ENCODE data around the gene BOC.

Gene BOC

GRCh38 chr3:113211330-113212149, at the start of gene BOC:
Gene BOC (plus strand): TSS chr3:113211557. CDS start chr3:113249803, 38,246 bp downstream.
- no peak for DNase-seq

DNA sequence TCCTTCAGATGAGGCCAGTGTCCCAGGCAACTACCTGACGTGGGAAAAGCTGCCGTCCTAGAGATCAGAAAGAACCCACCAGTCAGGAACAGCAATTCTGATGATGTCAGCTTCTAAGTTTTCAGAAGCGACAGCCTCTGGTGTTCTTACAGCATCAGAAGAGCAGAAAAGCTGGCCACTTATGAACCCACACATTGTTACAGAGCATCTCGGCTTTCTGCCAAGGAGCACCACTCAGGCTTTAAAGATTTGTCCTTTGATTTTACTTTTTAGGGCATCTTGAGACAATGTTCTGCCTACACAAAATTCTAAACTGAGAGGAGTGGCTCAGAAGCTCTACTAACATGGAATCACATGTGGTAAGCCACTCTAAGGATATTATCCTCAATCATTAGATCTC, 49.7 kb upstream of the BOC start:
- DNase-seq = no peak

GRCh38 chr3:113163152-113163551, 48.2 kb upstream of the BOC start:
- no peak for DNase-seq

- no peak for DNase-seq
Observed at GRCh38 chr3:113165841-113166240, 45.5 kb upstream of the BOC start.

- DNase-seq = no peak
Observed at GRCh38 chr3:113166357-113166718, 45.0 kb upstream of the BOC start.

GRCh38 chr3:113166719-113167492, 44.5 kb upstream of the BOC start:
- DNase-seq = no peak

GRCh38 chr3:113167825-113168801, 43.2 kb upstream of the BOC start:
- DNase-seq = no peak

DNA sequence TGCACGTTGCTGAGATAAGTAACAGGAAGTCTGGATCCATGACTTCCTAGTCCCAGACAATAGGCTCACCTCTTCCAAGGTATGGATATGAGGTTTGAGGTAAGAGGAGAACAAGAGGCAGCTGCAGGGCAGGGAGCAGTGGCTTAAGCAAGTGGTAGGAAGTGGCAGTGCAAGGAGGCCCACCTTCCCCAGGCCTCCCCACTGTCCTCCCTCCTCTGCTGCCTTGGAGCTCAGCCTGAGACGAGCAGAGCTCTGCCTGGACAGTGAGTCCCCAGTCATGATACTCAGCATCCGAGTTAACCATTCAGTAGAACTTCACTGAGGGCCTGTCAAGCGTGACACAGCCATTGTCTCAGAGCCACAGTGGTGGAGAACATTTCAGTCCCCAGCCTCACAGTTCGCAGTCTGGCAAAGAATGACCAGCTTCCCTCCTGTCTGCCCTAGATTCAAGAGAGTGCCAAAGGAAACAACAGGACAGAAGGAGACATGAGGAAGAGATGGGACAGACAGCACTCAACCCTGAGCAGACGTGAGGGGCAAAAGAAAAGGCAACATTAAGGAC, 41.4 kb upstream of the BOC start:
- no peak for DNase-seq

- no peak for DNase-seq
Observed at GRCh38 chr3:113170771-113171170, 40.6 kb upstream of the BOC start.

DNA sequence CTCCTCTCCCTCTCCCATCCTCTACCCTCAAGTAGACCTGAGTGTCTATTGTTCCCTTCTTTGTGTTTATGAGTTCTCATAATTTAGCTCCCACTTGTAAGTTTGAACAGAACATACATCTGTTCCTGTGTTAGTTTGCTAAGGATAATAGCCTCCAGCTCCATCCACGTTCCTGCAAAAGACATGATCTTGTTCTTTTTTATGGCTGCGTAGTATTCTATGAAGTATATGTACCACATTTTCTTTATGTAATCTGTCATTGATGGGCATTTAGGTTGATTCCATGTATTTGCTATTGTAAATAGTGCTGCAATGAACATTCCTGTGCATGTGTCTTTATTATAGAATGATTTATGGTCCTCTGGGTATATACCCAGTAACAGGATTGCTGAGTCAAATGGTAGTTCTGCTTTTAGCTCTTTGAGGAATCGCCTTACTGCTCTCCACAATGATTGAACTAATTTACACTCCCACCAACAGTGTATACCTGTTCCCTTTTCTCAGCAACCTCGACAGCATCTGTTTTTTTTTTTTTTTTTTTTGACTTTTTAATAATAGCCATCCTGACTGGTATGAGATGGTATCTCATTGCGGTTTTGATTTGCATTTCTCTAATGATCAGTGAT, 39.6 kb upstream of the BOC start:
- peak; percentile 61 for DNase-seq

- no peak for DNase-seq
Observed at GRCh38 chr3:113173102-113173501, 38.3 kb upstream of the BOC start.

DNA sequence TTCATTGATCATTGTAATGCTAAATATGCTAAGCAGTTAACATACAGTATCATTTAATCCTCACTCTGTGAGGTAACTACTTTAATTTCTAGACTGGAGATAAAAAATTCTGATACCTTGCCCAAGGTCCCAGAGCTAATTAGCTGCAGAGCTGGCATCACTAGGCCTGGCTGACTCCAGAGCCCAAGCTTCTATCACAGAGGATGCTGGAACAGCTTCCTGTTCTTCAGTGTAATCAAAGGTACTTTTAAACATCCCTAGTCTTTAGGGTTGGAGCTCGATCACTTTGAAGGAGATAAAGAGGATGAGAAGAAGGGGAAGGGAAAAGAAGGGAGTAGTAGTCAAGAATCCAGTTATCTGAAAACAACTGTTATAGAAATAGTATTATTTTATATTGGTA, 37.1 kb upstream of the BOC start:
- DNase-seq = no peak

DNA sequence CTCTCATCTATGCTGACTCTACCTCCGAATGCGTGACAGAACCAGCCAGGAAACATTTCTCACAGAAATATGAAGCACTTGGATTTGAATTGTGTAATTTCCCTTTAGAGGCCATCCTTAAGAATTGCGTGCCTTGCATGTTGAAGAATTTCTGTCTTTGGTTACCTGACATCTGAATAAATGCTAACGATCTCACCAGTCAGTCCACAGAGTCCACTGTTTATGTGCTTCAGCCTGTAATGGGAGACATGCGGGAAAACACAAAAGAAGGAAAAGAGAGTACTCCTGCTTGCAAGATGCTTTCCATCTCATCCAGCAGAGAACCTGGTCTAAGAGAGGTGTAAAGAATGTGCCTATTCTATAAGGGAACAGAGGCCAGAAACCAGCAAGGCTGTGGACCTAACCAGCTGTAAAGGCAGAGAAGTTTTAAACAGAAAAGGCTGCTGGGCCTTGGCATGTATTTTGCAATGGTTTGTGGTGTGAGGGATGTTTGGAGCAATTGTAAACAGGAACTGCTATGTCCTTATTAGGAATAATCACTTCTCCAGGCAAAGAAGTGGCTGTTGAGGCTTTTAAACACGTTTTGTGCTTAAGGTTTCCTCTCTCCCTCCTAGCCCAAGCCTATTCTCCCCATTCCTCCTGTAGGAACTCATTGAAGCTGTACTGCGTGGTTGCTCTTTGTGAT, 36.4 kb upstream of the BOC start:
- DNase-seq = no peak

DNA sequence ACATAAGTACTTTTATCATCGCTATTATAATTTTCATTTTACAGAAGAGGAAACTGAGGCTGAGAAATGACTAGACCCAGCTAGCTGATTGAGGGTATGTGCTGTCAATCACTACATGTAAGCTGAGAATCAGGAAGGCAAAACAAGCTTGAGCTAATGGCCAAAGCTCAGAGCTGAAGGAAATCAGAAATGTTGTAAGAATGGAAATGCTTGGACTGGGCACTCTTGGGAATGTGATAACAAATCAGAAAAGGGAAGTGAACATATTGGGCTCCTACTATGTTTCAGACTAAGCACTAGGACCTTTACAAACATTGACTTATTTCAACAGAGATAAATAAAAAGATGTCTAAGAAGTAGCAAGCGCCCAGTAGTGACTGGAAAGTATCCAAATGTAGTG, 33.8 kb upstream of the BOC start:
- no peak for DNase-seq

- no peak for DNase-seq
Observed at GRCh38 chr3:113179235-113179824, 32.0 kb upstream of the BOC start.

GRCh38 chr3:113183748-113184661, 27.4 kb upstream of the BOC start:
- no peak for DNase-seq

DNA sequence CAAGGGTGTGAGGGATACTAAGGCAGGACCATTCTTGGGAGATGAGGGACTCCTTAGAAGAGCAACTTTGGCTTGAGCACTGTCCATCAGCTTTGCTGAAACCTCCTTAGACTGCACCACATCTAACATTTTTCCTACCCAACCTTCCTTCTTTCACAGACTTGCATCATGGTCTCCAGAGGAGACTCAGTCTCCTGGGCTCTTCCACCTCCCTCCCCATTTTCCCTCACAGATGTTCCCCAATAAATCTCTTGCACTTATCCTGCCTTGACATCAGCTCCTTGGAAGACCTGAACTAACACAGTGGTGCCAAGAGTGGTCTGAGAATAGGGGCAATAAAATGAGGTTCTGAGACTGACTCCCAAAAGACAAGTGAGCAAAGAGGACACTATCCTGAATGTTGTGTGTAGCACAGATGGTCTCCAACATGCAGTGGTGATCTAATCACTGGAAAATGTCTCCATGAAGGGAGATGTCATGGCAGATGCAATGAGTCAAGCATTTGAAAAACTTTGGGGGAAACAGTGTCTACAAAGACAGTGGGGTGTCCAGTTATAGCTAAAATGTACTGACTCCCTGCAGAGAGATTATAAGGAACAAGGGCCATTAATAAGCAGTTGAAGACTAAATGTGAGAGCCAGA, 26.0 kb upstream of the BOC start:
- DNase-seq = no peak

DNA sequence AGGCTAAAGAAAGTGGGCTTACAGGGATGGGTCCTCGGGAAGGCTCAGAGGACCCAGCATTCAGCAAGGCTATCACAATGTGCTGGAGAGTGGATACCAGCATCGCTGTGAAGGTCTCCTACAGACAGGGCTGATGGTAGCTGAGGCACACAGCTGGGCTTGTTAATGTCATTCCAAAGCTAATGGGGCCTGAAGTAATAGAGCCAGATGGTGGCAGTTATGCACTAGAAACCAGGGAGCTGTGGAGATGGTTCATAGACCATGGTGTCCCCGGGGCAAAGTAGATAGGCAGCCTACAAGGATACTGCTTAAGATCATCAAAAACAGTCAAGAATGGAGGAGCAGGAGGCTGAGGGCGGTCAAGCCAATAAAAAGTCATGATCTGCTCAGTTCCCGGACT, 24.8 kb upstream of the BOC start:
- DNase-seq = no peak

DNA sequence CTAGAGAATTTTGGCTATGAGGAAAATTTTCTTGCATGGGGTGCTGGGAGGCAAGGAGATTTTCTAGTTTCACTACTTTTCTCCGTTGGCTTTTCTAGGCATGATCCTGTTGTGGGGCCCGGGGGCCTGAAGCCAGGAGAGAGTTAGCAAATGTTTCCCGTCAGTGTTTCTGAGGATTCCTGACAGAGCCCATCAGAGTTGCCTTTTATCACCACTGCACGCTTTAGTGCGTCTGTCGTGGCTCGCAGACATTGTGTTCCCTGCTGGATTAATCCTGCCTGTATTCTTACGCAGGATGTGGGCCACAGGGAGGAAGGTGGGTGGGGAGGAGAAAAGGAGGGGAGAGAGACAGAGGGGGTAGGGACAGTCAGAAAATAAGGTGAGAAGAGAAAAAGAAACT, 18.1 kb upstream of the BOC start:
- DNase-seq = no peak

- no peak for DNase-seq
Observed at GRCh38 chr3:113193719-113194118, 17.6 kb upstream of the BOC start.
